Germinal center (tissue), 1 donor: ENCODE data around the gene ABCA8.

ENCODE experiments used
- DNase-seq: peaks from one replicate; pipeline ENCODE4 v3.0.0; 2012; ENCODE audit warnings: mixed read lengths, low spot score

ABCA8 gene

GRCh38 chr17:68822719-68823289 is 132.4 kb downstream of the ABCA8 start:
- DNase-seq = no peak

- DNase-seq = no peak
Observed at GRCh38 chr17:68821860-68822696, 133.1 kb downstream of the ABCA8 start.

DNA sequence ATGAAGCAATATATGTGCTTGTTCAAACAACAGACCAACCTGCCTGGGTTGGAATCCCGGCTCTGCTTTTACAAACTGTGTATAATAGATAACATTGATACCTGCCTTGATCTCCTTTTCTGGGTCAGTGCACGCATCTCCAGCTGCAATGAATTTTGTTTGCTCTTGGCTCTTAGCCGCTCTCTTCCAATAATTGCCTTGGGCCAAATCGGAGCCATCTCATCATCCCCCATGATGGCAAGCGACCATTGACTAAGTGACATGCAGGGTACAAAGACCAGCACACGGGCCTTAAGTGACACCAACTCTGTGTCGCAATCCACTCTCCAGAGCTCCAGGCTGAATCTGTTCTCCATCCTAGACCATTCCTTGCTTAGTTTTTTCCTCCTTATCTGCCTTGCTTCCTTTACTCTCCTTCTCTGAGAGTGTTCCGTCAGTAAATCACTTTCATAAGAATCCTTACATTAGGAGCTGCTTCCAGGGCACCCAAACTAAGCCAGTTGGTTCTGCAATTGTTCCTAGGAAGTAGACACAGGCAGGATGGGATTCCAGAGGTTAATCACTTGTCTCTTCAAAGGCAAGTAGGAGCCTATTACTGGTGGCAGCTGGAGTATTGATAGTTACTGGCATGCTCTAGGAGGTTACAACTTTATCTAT is 134.2 kb downstream of the ABCA8 start:
- DNase-seq = no peak

DNA sequence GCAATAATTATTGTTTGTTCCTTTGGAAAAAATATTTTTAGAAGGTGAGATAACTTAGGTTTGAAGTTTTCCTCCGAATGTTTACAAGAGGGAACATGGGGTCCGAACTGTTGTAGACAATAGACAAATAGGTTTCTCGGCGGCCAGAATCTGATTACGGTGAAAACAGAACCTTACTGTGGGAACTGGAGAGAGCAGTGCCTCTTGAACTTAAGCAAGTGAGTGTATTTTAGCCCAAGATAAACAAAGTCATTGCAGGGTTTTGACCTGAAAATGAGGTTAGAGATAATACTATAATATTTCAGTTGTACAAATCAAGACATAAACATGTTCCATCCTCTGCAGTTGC is 134.7 kb downstream of the ABCA8 start:
- no peak for DNase-seq

GRCh38 chr17:68819465-68819864 is 135.7 kb downstream of the ABCA8 start:
- no peak for DNase-seq
